NCI-H2171 treated with DMSO at 0.1 percent for 48 hours (cell line): ENCODE data around the gene COL16A1.

Experiments
- DNase-seq: peaks from one replicate; lab custom pipeline; 2025; lab: John Stamatoyannopoulos, UW

The COL16A1 gene

DNA sequence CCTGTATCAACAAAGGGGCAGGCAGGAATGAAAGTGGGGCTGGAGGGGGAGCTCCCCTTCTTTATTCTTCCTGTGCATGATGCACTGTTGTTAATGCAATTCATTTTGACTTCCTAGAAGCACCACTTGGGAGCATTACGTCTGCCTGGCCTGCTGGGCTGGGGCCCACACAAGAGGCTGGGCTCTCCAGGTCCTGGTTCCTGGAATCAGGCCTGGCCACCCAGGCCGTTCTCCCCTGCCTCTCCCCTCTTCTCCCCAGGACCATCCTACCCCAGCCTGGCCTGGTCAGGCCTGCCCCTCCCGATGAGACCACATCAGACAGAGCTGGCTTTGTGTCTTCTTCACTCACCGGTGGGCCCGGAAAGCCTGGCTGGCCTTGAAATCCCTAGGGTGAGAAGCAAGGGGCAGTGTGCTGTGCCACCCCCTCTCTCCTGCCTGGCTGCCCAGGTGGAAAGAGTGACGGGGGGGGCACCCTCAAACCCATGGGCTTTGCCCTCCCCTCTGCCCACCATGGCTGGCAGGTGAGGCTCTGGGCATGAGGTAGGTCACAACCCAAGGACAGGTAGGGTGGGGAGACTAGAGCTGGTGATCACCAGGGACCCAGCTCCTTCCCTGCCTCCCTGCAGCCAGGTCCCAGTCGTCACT lies 38.5 kb downstream of the COL16A1 start:
- no peak for DNase-seq

DNA sequence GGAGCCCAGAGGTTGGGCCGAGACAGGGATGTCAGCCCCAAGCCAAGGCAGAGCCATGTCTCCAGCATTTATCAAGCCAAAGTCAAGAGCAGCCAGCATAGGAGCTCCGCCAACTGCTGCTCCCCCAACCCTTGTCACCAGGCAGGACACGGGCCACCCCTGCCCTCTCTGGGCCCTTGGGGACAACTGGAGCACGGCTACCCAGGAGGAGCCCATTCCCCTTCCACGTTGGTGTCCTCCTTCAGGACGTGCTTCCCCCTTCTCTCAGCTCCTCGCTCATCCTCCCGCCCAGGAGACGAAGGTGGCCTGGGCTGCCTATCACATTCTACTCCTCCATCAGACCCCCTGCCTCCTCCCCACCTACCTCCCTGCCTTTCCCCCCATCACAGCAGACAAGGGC lies 39.3 kb downstream of the COL16A1 start:
- DNase-seq: no peak

DNA sequence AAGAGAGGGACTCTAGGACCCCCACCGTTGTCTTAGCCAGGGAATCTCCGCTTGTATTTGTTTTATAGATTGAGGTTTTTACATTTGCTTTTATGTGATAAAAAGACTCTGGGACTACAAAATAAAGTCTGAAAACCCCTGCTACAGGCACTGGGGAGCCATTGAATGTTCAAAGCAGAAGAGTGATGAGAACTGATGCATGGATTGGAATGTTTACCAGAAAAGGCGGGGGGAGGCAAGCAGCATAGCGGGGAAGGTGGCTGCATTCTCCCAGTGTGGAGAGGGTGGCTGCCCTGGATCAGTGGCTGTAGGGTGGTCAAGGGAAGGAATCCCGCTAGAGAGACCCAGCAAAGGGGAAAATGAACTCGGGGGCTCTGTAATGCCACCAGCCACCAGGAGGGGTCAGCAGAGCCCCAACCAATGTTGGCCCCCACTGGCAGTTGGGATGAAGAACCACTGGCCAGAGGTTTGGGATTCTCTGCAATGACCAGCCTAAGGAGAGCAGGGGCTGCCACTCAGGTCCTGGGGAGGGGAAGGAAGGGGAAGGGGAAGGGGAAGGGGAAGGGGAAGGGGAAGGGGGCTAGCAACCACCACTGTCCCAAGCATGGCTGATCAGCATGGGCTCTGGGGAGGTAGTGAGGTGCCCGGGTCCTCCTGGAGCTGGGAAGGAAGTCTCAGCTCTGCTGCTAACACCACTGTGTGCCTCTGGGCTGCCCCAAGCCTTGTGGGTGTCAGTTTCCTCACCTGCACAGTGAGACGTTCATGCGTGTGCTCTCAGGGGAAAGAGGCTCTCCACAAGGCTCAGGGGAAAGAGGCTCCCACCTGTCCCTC lies 40.0 kb downstream of the COL16A1 start:
- DNase-seq: peak; percentile 7

DNA sequence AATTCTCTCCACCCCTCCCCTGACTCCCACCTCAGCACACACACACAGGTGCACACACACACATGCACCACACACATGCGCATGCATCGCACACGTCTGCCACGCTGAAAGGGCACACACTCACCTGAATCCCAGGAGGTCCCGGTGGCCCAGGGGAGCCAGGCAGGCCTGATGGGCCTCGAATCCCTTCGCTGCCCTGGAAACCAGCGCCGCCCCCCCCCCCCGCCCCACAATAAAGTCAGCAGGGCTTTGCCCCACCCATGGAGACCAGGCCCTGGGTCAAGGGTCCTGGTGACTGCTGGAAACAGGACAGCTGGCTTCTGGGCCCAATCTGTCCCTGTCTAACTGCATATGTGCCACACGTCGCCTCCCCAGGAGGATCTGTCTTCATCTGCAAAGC lies 41.4 kb downstream of the COL16A1 start:
- no peak for DNase-seq

DNA sequence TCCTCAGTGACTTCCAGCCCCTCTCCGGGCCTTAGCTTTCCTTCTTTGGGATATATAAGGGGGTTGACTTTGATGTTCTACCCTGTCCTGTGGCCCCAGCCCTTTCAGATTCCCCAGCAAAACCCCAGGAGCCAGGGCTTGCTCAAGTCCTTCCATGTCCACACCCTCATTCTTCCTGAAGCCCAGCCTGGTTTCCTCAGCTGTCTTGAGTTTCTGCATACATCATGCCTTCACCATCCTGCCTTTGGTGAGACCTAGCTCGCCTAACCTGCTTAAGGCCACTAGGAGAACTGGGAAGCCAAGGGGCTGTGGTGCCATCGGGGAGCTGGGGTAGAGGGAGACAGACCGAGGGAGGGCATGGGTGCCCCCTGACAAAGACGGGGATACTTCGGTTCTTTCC lies 42.0 kb downstream of the COL16A1 start:
- DNase-seq: no peak

DNA sequence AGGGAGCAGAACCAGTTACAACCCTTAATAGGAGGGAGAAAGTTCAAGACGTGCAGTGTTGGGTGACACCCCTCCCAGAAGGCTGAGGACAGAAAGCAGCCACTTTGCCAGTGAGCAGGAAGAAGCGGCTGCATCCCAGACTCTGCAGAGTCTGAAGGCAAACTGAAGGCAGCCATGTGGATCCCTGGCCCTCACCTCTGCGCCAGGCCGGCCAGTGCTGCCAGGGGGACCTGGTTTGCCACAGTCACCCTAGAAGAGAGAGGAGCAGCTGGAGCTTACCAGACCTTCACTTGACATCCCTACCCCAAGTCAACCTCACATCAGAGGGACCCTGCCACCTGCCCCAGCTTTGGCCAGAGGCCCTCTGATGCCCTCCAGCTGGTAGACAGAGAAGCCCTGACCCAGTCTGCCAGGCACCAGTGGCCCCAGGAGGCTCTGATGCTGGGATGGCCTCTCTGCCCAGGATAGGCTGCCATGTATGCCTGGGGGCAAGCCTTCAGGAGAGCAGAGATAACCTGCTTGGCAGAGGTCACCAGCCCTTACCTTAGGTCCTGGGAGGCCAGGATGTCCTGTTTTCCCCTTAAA lies 42.9 kb downstream of the COL16A1 start:
- DNase-seq: no peak

DNA sequence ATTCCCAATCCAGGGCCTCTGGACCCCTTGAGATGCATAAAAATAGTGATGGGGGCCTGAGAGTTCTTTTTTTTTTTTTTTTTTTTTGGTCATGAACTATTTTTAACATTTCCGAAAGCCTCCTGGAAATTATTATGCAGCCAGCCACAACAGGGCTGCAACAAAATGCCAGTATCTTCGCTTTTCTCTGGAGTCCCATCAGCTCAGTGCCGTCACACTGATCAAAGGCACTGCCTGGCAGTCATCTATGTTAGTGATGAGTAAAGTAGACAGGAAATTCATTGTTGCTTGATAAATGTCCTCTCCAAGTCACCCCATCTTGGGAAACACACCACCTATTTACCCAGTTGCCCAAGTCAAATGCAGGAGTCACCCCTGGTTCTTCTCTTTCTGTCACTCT lies 43.9 kb downstream of the COL16A1 start:
- no peak for DNase-seq

DNA sequence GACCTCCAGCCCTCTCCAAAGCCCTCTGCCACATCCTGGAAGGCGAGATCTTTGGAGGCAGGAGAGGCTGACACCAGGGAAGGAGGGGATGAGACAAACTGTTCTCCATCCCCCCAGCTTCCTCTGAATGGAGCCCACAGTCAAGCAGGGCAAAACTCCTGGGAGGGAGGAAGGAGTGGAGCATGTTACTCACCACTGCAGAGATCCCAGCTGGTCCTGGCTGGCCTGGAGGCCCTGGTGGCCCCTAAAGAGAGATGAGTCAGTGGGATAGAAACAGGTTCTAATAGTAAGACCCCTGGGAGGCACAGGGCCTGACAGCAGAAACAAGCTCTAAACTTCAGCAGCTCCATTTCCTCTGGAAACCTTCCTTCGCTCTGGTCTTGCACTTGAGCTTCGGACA lies 45.1 kb downstream of the COL16A1 start:
- no peak for DNase-seq

DNA sequence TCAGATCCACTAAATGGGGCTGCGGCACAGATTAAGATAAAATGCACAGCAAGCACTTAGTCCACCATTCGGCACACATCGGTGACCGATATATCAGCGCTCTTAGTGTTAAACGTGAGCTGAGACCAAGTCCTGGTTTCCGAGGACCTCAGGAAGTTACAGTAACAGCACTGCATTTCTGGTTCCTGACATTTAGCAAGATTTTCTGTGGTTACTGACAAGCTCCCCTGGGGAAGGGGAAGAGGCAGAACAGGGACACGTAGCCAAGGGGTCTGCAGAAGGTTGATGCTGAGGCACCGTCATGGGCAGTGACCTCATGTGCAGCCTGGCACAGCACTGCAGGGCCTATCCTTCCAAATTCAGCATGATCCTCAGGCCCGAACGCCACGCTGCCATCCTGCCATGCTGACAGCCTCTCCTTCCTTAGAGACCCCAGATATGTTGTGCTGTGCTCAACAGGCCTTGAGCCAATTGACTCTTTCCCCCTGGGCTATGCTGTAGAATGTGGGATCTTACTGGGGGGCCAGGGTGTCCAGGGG lies 45.8 kb downstream of the COL16A1 start:
- DNase-seq: no peak

DNA sequence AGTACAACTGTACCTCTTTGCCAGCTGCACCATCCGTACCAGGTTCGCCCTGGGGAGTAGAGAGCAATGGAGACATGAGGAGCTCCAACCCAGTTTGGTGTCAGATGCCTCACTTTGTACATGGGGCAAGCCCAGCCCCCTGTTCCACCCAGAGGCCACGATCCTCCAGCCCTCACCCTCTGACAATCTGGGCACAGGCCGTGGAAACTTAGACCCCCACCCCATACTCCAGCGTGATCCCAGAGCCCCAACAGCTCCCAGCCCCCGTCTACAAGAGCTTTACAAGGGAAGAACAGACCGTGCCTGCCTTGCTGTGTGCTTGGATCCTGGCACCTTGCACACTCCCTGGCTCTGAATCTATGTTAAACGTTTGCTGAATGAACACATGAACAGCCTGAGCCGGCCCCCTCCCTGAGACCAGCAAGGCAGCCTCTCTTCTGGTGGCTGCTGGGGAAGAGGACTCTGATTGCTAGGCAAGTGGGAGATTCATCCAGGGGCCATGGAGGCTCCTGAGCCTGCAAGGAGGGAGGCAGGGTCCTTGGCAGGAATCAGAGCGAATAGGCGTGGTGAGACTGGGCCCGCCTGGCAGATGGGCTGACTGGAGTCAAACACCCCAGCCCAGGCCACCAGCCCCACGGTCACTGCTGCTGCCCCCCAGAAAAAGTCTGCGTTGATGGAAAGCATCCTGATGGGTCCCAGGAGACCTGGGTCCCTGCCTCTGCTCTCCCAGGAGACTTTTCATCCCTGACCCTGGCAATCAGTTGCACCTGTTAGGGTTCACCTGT lies 46.6 kb downstream of the COL16A1 start:
- DNase-seq: no peak

DNA sequence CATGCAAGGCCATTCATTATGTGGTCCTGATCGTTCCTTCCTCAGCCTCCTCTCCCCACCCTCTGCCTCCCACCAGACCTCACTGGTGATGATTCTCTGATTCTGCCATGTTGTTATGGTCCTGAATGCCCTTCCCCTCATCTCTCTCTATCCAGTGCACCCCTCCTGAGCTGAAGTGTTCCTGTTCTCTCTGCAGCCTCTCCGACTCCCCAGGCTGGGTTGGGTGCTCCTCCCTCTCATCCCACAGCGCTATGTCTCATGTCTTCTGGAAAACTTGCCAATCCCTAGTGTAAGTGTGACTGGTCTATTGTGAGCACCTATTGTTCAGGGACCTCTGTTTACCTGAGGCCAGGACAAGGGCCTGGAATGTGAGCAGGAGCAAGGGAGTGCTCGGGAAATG lies 48.1 kb downstream of the COL16A1 start:
- no peak for DNase-seq

DNA sequence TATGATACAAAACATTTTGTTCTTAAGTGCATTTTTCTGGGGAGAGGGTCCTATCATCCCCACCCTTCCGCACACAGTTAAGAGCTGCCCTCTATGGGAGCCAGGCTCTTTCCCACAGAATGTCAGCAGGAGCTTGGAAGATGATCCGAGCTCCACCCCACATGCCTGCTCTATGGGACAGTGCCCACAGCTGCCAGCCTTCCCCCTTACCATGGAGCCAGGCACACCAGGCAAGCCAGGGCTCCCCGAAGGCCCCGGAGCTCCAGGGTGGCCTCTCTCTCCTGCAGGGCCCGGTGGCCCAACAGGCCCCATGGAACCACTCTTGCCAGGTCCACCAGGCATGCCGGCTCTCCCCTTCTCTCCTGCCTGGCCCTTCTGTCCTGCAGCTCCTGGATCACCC lies 48.7 kb downstream of the COL16A1 start:
- no peak for DNase-seq

DNA sequence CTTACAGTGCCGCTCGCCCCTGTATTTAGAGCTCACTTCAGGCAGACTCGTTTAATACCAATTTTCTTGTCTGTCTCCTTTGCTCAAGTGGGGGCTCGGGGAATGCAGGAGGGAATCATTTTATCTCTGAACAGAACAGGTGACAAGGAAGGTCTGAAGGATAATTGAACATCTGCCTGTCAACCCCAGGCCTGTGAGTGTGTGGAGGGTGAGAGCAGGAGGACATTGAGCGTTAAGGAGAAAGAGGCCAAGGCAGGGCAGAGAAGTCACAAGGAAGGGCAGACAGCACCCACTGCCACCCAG lies 49.4 kb downstream of the COL16A1 start:
- no peak for DNase-seq

DNA sequence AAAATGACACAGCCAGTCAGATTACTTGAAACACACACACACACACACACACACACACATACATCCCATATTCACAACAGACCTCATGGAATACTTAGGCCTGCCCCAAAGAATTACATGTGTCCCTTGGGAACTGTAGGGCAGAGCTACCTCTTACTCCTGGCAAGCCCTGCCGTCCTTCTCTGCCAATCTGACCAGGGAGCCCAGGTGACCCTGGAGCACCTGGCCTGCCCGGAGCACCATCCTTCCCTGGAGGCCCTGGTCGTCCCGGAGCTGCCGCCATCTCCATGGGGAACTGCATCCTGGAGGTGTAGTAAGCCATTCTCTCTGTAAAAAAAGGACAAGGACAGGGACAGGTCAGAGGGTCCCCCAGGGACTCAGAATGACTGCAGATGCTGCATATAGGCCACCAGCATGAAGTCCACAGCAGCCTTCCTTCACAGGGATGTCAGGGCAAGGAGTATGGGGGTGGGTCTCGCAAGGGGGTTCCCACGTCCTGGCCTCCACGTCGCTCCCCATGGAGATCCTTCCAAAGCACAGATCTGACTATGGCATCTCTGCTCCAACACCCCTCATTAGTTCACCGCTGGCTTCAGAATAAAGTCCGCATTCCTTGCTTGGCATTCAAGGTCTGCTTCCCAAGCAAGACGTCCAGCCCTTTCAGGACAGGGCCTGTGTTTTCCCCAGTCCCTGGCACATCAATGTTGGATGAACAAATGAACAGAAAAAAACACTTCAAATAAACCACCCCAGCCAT lies 49.9 kb downstream of the COL16A1 start:
- no peak for DNase-seq

DNA sequence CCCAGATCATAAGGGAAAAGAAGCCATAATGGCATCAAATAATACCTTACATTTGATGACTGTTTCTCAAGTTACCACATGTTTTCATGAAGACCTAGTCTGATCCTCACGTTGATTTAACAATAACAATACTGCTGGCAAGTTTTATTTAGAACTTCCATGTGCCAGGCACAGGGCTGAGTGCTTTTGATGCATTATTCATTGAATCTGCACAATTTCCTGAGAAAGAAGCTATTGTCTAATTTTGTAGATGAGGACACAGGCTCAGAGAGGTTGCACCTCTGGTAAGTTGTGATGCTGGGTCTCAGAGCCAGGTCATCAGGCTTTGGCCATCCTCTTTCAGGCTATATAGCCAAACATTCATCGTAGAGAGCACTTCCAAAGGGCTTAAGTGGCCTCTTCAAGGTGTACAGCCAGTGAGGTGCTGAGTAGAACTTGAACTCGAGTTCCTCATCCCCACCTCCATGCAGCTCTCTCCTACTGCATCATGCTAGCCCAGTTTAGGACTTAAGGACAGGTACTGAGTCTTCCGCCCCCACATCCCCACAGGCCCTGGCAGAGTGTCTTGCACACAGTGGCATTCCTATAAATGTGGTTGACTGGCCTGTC lies 50.8 kb downstream of the COL16A1 start:
- no peak for DNase-seq

DNA sequence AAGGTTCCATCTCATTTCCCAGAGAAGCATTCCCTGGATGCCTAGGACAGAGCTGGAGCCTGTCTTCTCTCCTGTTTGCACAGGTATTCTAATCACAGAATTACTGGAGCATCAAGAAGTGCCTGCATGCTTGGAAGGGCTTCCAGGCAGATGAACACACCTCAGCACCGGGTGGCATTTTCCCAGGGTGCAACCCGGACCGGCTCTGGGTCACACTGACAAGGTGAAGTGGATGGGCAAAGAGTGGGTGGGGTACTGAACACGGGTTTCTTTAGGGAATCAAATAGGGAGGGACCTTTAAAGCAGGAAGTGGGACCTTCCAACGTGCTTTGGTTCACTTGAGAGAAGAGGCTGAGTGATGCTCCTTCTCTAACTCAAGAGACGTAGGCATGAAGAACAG lies 52.1 kb downstream of the COL16A1 start:
- no peak for DNase-seq

DNA sequence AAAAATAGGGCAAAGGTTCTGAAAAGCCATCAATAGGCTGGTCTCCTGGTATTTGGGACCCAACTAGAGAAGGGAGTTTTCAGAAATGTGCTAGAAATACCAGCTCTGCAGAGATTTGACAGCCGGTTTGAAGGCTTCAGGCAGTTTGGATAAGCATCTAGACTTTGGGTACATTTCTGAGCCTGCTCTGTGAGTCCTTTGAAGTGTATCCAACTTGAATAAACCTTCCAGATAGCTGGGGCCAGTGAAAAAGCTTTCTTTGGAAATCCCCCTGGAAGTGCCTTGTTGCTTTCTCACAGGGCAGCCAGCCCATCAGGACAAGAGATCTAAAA lies 52.8 kb downstream of the COL16A1 start:
- no peak for DNase-seq

DNA sequence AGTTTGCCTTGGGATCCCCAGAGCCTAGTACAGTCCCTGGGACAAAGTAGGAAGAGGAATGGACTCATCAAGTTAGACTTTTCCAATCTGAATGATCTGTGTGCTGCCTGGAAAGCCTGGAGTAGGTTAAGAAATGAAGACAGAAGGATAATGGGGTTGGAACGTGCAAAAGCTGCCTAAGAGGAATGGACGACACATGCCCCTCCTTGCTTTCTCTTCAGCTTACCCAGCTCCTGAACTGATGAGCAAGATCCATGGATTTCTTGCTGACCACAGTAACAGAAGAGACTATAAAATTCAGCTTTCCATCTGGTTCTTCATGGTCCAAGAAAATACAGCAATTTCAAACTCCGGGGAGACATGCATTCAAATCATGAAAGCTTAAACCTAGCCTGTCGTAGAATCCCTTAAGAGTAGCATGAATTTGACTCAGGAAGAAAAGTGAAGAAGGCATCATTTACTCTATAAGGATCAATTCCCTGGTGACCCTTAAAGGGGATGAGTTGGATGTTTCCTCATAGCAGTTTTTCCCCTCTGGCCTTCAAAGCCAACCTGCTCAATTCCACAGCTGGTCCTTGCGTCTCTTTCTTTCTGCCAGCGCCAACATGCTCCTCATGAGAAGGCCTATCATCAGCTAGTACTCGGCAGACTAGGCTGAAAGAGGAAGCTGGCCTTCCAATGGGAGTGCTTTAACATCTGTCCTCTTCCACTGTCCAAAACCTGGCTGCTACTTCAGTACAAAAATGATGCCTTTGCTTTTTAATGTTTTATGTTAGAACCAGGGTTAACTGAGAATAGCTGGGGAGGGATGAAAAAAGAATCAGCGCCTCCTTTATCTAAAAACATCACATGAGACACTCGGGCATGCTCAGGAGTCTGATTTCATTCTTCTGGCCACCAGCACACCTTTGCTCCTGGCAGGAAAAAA lies 53.4 kb downstream of the COL16A1 start:
- DNase-seq: no peak

DNA sequence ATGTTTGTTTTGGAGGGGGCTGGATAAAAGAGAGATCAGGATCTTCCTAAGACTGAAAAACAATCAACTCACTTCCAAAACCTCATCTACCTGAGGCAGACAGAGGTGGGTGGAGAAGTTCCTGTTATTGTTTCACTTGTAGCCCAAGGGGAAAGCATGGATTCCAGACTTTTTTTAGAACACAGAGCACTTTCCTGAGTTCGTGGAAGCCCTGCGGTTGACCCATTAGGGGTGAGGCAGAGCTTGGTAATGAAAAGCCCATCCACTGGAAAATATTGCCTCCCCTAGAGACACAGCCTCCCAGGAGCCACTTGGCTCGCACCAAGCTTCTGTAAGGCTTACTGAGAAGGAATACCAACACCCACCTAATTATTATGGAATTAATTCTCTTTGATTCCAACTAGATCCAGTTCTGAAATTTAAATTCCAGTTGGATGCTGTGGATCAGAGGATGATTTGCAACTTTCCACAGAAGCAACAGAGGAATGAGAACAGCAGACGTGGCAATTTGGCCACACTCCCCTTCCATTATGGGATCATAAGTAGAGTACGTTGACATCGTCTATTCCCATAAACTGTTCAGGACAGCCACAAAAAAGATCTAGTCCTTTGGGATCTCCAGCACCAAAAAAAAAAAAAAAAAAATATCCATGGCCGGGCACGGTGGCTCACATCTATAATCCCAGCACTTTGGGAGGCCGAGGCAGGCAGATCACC lies 55.0 kb downstream of the COL16A1 start:
- no peak for DNase-seq

DNA sequence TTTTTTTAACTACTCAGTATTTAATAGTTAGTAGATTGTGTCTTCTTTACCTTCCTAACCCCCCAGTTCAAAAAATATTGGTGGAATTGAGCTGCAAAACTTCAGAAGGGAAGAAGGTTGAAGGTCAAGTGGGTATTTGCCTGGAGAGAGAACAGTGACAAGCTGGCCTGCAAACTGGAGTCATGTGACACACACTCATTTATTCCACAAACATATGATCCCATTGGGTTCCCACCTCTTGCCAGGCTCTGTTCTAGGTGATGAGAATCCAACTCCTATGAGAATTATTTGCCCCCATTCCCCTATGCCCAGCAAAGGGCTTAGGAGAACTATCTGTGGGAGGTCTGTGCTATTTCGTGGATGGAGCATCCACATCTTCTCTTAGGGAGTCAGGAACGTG lies 55.6 kb downstream of the COL16A1 start:
- DNase-seq: no peak
